Measurements from ENCODE around the gene TRPM3. TPM values are rescaled to one million over a fixed set of nuclear protein-coding genes. Genes with fewer than 3 reads are reported as not detected.

Gene TRPM3
- total RNA-seq, 2 experiments from 2014 or later = not detected

GRCh38 chr9:70551396-70551795, 570.0 kb downstream of the TRPM3 start:
- Histone ChIP-seq H3K27me3 (ENCODE audit: control insufficient read depth in 1 of 2, insufficient read depth in 2 of 2, low read length in 2 of 2) (no peaks in the 10 kb centered on the region), H3K27ac (ENCODE audit: low read depth in 1 of 2, low read length in 2 of 2) (no peak overlapping the region), H3K4me1 (ENCODE audit: insufficient read depth, low read length) (no peaks in the 10 kb centered on the region), H3K9me3 (ENCODE audit: control insufficient read depth in 1 of 2, insufficient read depth in 1 of 2, low read length in 2 of 2) (no peaks in the 10 kb centered on the region), H3K4me3 (ENCODE audit: low read length) (no peak overlapping the region), H3K36me3 (ENCODE audit: insufficient read depth, low read length) (no peaks in the 10 kb centered on the region)
- Mint-ChIP-seq H3K4me1 (ENCODE audit: low read depth) (no peaks in the 10 kb centered on the region), H3K36me3 (ENCODE audit: low read depth) (no peaks in the 10 kb centered on the region), H3K4me3 (no peak overlapping the region), H3K9me3 (no peaks in the 10 kb centered on the region), H3K27ac (no peak overlapping the region), H3K27me3 (no peaks in the 10 kb centered on the region)
- ATAC-seq (ENCODE audit: poor library complexity) (no peak), DNase-seq (no peak)
- intact Hi-C loops (cut with DNase I, micrococcal nuclease) = no loop called here
- CTCF ChIA-PET = no interaction called here
- POLR2A ChIA-PET = interaction anchor here (0.6 kb wide), 1 partner anchor 153 kb away, joined by 4 read pairs; no protein-coding TSS in a partner anchor
- no peak for TF ChIP-seq CTCF (IDR thresholded peaks at IDR 0.05)

GRCh38 chr9:70549926-70550325, 571.5 kb downstream of the TRPM3 start:
- CTCF ChIA-PET = no interaction called here
- POLR2A ChIA-PET = no interaction called here

GRCh38 chr9:70542311-70542931, 579.0 kb downstream of the TRPM3 start:
- H3K36me3 ChIP-seq (ENCODE audit: insufficient read depth, low read length) = no peaks in the 10 kb centered on the region
- no peak for TF ChIP-seq CTCF (IDR thresholded peaks at IDR 0.05)
- H3K27me3 ChIP-seq (ENCODE audit: control insufficient read depth in 1 of 2, insufficient read depth in 2 of 2, low read length in 2 of 2) = no peaks in the 10 kb centered on the region
- H3K4me1 ChIP-seq (ENCODE audit: insufficient read depth, low read length) = no peaks in the 10 kb centered on the region
- no peaks in the 10 kb centered on the region for H3K4me1 Mint-ChIP-seq (ENCODE audit: low read depth)
- ATAC-seq (ENCODE audit: poor library complexity) (no peak), DNase-seq (no peak)
- intact Hi-C loops (cut with DNase I, micrococcal nuclease) = no loop called here
- CTCF ChIA-PET = no interaction called here
- no peak overlapping the region for H3K4me3 ChIP-seq (ENCODE audit: low read length)
- no peak overlapping the region for H3K27ac Mint-ChIP-seq
- H3K27ac ChIP-seq (ENCODE audit: low read depth in 1 of 2, low read length in 2 of 2) = no peak overlapping the region
- H3K4me3 Mint-ChIP-seq = no peak overlapping the region
- no peaks in the 10 kb centered on the region for H3K27me3 Mint-ChIP-seq
- H3K36me3 Mint-ChIP-seq (ENCODE audit: low read depth) = no peaks in the 10 kb centered on the region
- POLR2A ChIA-PET = no interaction called here
- H3K9me3 ChIP-seq (ENCODE audit: control insufficient read depth in 1 of 2, insufficient read depth in 1 of 2, low read length in 2 of 2) = no peaks in the 10 kb centered on the region
- no peaks in the 10 kb centered on the region for H3K9me3 Mint-ChIP-seq

More at GRCh38 chr9:70549926-70550325, 571.5 kb downstream of the TRPM3 start:
- no peaks in the 10 kb centered on the region for H3K36me3 Mint-ChIP-seq (ENCODE audit: low read depth)
- intact Hi-C loops (cut with DNase I, micrococcal nuclease) = no loop called here
- Histone ChIP-seq H3K27me3 (ENCODE audit: control insufficient read depth in 1 of 2, insufficient read depth in 2 of 2, low read length in 2 of 2) (no peaks in the 10 kb centered on the region), H3K4me1 (ENCODE audit: insufficient read depth, low read length) (no peaks in the 10 kb centered on the region), H3K9me3 (ENCODE audit: control insufficient read depth in 1 of 2, insufficient read depth in 1 of 2, low read length in 2 of 2) (no peaks in the 10 kb centered on the region), H3K4me3 (ENCODE audit: low read length) (no peak overlapping the region), H3K27ac (ENCODE audit: low read depth in 1 of 2, low read length in 2 of 2) (no peak overlapping the region), H3K36me3 (ENCODE audit: insufficient read depth, low read length) (no peaks in the 10 kb centered on the region)
- H3K4me1 Mint-ChIP-seq (ENCODE audit: low read depth) = no peaks in the 10 kb centered on the region
- H3K27ac Mint-ChIP-seq = no peak overlapping the region
- ATAC-seq (ENCODE audit: poor library complexity) = no peak
- H3K4me3 Mint-ChIP-seq = no peak overlapping the region
- no peaks in the 10 kb centered on the region for H3K9me3 Mint-ChIP-seq
- no peak for TF ChIP-seq CTCF (IDR thresholded peaks at IDR 0.05)
- no peak for DNase-seq
- H3K27me3 Mint-ChIP-seq = no peaks in the 10 kb centered on the region

Measured in CD4-positive, alpha-beta T cell (primary cell).